MM.1S (cell line): ENCODE measurements around the gene CARTPT.

Experiments used
- DNase-seq: peaks from one replicate; pipeline ENCODE4 v3.0.0-alpha.2; 2015
- H2AFZ ChIP-seq: fragments of 300-600 bp; sonication (generic); 2 replicates; pipeline ENCODE4 v1.6.0; 2016; ENCODE audit warnings: antibody characterized with exemption, low read length
- H3F3A ChIP-seq: fragments of 300-600 bp; sonication (generic); 2 replicates; pipeline ENCODE4 v1.6.1; 2016; ENCODE audit warnings: mild to moderate bottlenecking, antibody characterized with exemption, low read length, moderate library complexity, mixed read lengths; ENCODE audit not compliant: insufficient read depth
- H3K27ac ChIP-seq: fragments of 300-600 bp; sonication (generic); 2 replicates; pipeline ENCODE4 v1.5.1; 2016; ENCODE audit warnings: mild to moderate bottlenecking, low read length
- H3K27me3 ChIP-seq: fragments of 300-600 bp; sonication (generic); replicated peaks from 2 replicates; pipeline ENCODE4 v1.6.0; 2016; ENCODE audit warnings: low read length; ENCODE audit not compliant: insufficient read depth
- H3K36me3 ChIP-seq: fragments of 300-600 bp; sonication (generic); replicated peaks from 2 replicates; pipeline ENCODE4 v1.6.1; 2016; ENCODE audit warnings: mild to moderate bottlenecking, low read length, mixed read lengths; ENCODE audit not compliant: insufficient read depth
- H3K4me1 ChIP-seq: fragments of 300-600 bp; sonication (generic); 2 replicates; pipeline ENCODE4 v1.6.1; 2016; ENCODE audit warnings: low read length, mixed read lengths
- H3K4me2 ChIP-seq: fragments of 300-600 bp; sonication (generic); 2 replicates; pipeline ENCODE4 v1.6.0; 2016; ENCODE audit warnings: low read depth, low read length
- H3K4me3 ChIP-seq: fragments of 300-600 bp; sonication (generic); 2 replicates; pipeline ENCODE4 v1.5.1; 2016; ENCODE audit warnings: low read length, mixed read lengths
- H3K79me2 ChIP-seq: fragments of 300-600 bp; sonication (generic); 2 replicates; pipeline ENCODE4 v1.6.1; 2016; ENCODE audit warnings: mixed run types, low read length, mixed read lengths
- H3K9ac ChIP-seq: fragments of 300-600 bp; sonication (generic); 2 replicates; pipeline ENCODE4 v1.6.1; 2016; ENCODE audit warnings: low read length, mixed read lengths
- H3K9me2 ChIP-seq: fragments of 300-600 bp; sonication (generic); replicated peaks from 2 replicates; pipeline ENCODE4 v1.6.1; 2016; ENCODE audit warnings: mild to moderate bottlenecking, low read length, mixed read lengths; ENCODE audit not compliant: insufficient read depth
- H3K9me3 ChIP-seq: fragments of 300-600 bp; sonication (generic); replicated peaks from 2 replicates; pipeline ENCODE4 v1.6.1; 2016; ENCODE audit warnings: mild to moderate bottlenecking, low read length, mixed read lengths; ENCODE audit not compliant: insufficient read depth
- H4K20me1 ChIP-seq: fragments of 300-600 bp; sonication (generic); 2 replicates; pipeline ENCODE4 v1.6.1; 2016; ENCODE audit warnings: mild to moderate bottlenecking, low read length, moderate library complexity, mixed read lengths; ENCODE audit not compliant: insufficient read depth
- EZH2 ChIP-seq: fragments of 300-600 bp; sonication (generic); optimal IDR thresholded peaks from 2 replicates; pipeline ENCODE3; 2017; ENCODE audit warnings: low read depth, mild to moderate bottlenecking, antibody characterized with exemption, low read length, mixed read lengths
- EZH2phosphoT487 ChIP-seq: fragments of 300-600 bp; sonication (generic); IDR thresholded peaks from 2 replicates; pipeline ENCODE4 v1.6.1; 2018; ENCODE audit warnings: antibody characterized with exemption, low read length
- TF ChIP-seq, protein P1 (sequence below): fragments of 300-600 bp; sonication (generic); IDR thresholded peaks from 2 replicates; pipeline ENCODE4 v1.5.1; 2016; ENCODE audit warnings: antibody characterized with exemption, low read length, mixed read lengths

CARTPT gene

DNA sequence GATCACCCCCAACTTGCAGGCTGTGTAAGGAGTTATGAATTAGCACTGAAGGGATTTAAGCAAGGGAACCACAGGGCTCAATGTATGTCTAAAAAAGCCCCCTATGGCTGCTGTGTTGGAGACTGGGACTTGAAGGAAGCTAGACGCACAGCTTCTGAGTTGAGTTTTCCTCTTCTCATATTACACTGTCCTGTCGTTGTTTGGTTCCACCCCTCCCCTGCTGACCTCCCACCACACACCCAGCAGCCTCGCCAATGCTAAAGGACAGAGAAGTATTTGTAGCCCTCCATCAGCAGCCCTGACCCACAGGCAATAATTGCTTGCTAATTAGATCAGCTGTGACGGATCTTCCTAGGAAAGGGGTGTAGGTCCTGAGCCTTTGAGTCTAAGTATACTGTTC, 15.1 kb upstream of the CARTPT start:
- no peaks in the 10 kb centered on the region for H3K27me3 ChIP-seq
- H3F3A ChIP-seq, result no peaks in the 10 kb centered on the region
- no peak overlapping the region for H2AFZ ChIP-seq
- no peaks in the 10 kb centered on the region for H3K36me3 ChIP-seq
- H3K27ac ChIP-seq, result no peak overlapping the region
- no peak overlapping the region for H3K9ac ChIP-seq
- no peak overlapping the region for H3K4me2 ChIP-seq
- no peaks in the 10 kb centered on the region; the same call in 1 of the 2 replicates for H3K9me2 ChIP-seq
- H3K4me1 ChIP-seq, result no peaks in the 10 kb centered on the region
- no peaks in the 10 kb centered on the region for H3K9me3 ChIP-seq
- no peaks in the 10 kb centered on the region for H3K79me2 ChIP-seq
- TF ChIP-seq, protein P1, sequence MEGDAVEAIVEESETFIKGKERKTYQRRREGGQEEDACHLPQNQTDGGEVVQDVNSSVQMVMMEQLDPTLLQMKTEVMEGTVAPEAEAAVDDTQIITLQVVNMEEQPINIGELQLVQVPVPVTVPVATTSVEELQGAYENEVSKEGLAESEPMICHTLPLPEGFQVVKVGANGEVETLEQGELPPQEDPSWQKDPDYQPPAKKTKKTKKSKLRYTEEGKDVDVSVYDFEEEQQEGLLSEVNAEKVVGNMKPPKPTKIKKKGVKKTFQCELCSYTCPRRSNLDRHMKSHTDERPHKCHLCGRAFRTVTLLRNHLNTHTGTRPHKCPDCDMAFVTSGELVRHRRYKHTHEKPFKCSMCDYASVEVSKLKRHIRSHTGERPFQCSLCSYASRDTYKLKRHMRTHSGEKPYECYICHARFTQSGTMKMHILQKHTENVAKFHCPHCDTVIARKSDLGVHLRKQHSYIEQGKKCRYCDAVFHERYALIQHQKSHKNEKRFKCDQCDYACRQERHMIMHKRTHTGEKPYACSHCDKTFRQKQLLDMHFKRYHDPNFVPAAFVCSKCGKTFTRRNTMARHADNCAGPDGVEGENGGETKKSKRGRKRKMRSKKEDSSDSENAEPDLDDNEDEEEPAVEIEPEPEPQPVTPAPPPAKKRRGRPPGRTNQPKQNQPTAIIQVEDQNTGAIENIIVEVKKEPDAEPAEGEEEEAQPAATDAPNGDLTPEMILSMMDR, result no peak
- TF ChIP-seq EZH2phosphoT487 (no peak), EZH2 (no peak)
- DNase-seq, result no peak
- no peaks in the 10 kb centered on the region for H4K20me1 ChIP-seq
- no peak overlapping the region for H3K4me3 ChIP-seq

DNA sequence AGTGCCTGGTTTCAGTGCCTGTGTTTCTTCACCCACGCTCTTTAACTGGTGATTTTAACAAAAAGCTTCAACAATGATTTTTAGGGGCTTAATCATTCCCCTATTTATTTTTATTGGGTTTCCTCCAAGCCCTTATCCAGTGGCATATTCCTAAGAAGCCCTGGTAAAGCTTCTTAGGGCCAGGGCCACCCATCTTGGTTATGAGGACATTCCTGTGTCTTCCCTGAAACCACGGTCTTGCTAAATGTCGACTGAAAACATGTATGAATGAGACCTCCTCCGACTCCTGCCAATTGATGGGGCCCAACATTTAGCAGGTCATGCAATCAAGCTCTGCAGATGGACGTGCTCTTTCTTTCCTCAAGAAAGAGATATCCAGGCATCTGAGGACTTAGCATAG, 13.7 kb upstream of the CARTPT start:
- no peaks in the 10 kb centered on the region for H3K27me3 ChIP-seq
- H3F3A ChIP-seq, result no peaks in the 10 kb centered on the region
- no peak overlapping the region for H3K27ac ChIP-seq
- no peak overlapping the region for H3K4me2 ChIP-seq
- no peaks in the 10 kb centered on the region for H3K4me1 ChIP-seq
- H3K9ac ChIP-seq, result no peak overlapping the region
- H3K4me3 ChIP-seq, result no peak overlapping the region
- DNase-seq, result no peak
- no peaks in the 10 kb centered on the region; the same call in 1 of the 2 replicates for H3K9me2 ChIP-seq
- no peak overlapping the region for H2AFZ ChIP-seq
- no peaks in the 10 kb centered on the region for H3K79me2 ChIP-seq
- H3K36me3 ChIP-seq, result no peaks in the 10 kb centered on the region
- H4K20me1 ChIP-seq, result no peaks in the 10 kb centered on the region
- TF ChIP-seq, protein P1, result no peak
- no peak for TF ChIP-seq EZH2
- H3K9me3 ChIP-seq, result no peaks in the 10 kb centered on the region

DNA sequence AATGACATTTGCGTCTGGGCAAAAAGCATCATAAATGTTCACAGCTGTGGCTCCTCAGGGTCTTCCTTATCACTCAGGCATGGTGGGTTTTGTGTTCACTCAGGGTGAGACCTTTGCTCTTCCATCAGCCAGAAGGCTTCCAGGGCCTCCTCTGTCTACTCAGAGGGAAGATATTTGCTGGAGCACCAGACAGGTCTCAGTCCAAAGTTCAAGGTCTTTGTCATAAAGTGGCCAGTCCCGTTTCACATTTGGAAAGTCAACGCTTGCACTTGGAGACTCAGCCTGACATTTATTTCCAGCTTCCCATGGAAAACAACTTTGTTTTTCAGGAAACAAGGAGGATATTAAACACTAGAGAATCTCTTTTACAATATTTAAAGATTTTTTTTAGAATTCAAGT, 12.2 kb upstream of the CARTPT start:
- Histone ChIP-seq H3K9me2 (no peaks in the 10 kb centered on the region; the same call in 1 of the 2 replicates), H3K9ac (no peak overlapping the region), H2AFZ (no peak overlapping the region), H3K4me1 (no peaks in the 10 kb centered on the region), H3K4me2 (no peak overlapping the region), H3K36me3 (no peaks in the 10 kb centered on the region), H3K27ac (no peak overlapping the region), H3K79me2 (no peaks in the 10 kb centered on the region), H3F3A (no peaks in the 10 kb centered on the region), H3K9me3 (no peaks in the 10 kb centered on the region), H3K4me3 (no peak overlapping the region), H3K27me3 (no peaks in the 10 kb centered on the region), H4K20me1 (no peaks in the 10 kb centered on the region)
- TF ChIP-seq EZH2 (no peak), EZH2phosphoT487 (no peak)
- TF ChIP-seq, protein P1, result no peak
- no peak for DNase-seq
